Lower lobe of right lung (tissue), 2 donors: ENCODE measurements around the gene FAR2. TPM values are rescaled to one million over a fixed set of nuclear protein-coding genes. Genes with fewer than 3 reads are reported as not detected.
"Not testable (repeated sequence)": the region's sequence is repeated elsewhere in the genome, so short reads cannot be mapped to it uniquely, and the experiment has no call there.

ENCODE experiments used
- ATAC-seq, 2 donors: fragments of 200-7000 bp; cut with Tn5 transposase; one replicate each; pipeline ENCODE4 v1.9.1; 2020 to 2022; ENCODE audit warnings: mild to moderate bottlenecking in 2 of 2, moderate library complexity in 2 of 2
- DNase-seq: peaks from one replicate; pipeline ENCODE4 v3.0.0-alpha.2; 2020
- H3K27ac ChIP-seq: fragments of 200-600 bp; one replicate; pipeline ENCODE4 v1.8.0; 2022
- H3K27me3 ChIP-seq: fragments of 200-600 bp; one replicate; pipeline ENCODE4 v1.8.0; 2022; ENCODE audit warnings: low read depth
- H3K36me3 ChIP-seq: fragments of 200-600 bp; one replicate; pipeline ENCODE4 v1.8.0; 2022; ENCODE audit warnings: mild to moderate bottlenecking
- H3K4me1 ChIP-seq: fragments of 200-600 bp; one replicate; pipeline ENCODE4 v1.8.0; 2022
- H3K4me3 ChIP-seq: fragments of 200-600 bp; one replicate; pipeline ENCODE4 v1.8.0; 2022; ENCODE audit warnings: mild to moderate bottlenecking
- H3K9me3 ChIP-seq: fragments of 200-600 bp; one replicate; pipeline ENCODE4 v1.8.0; 2022
- intact Hi-C: fragments of 100-400 bp; cut with DNase I; formaldehyde crosslinking; loops from one replicate; pipeline ENCODE4 v1.11.0; 2022
- total RNA-seq: library from RNA; stranded (reverse); fragmentation: NEBNext Ultra II Directional; extraction: Animal tissue kit (Norgen Biotek cat#: 25700); gene quantifications from one replicate; pipeline ENCODE4 v1.2.1, GENCODE V29; 2021
- TF ChIP-seq, protein P1 (sequence below): fragments of 200-600 bp; IDR thresholded peaks from one replicate; pipeline ENCODE4 v1.8.0; 2022; ENCODE audit warnings: antibody characterized with exemption, mild to moderate bottlenecking
- donor health status: DM: no; HTN: yes; CAD: no; lungs with severe emphysema.

FAR2 gene
- total RNA-seq, 1 donor from 2014 or later: 23.7 TPM

DNA sequence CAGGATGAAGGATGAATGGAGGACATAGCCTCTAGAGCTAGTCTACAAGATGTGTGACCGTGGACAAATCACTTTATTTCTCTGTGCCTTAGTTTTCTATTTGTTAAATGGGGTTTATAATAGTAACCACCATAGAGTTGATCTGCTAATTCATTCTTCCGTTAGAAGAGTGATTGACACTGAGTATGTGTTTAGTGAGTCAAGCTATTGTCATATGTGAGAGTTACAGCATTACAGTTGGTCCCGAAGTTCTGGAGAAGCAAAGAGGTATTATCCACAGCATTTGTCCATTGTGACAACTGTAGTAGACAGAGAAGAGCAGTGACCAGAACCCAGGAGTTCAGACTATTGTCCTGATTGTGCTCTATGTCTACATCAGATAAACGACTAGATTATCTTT lies 14.1 kb downstream of the FAR2 start:
- H3K4me1 ChIP-seq: peaks cover 60% of the 10 kb centered on the region
- intact Hi-C loops: no loop called here
- TF ChIP-seq, protein P1, sequence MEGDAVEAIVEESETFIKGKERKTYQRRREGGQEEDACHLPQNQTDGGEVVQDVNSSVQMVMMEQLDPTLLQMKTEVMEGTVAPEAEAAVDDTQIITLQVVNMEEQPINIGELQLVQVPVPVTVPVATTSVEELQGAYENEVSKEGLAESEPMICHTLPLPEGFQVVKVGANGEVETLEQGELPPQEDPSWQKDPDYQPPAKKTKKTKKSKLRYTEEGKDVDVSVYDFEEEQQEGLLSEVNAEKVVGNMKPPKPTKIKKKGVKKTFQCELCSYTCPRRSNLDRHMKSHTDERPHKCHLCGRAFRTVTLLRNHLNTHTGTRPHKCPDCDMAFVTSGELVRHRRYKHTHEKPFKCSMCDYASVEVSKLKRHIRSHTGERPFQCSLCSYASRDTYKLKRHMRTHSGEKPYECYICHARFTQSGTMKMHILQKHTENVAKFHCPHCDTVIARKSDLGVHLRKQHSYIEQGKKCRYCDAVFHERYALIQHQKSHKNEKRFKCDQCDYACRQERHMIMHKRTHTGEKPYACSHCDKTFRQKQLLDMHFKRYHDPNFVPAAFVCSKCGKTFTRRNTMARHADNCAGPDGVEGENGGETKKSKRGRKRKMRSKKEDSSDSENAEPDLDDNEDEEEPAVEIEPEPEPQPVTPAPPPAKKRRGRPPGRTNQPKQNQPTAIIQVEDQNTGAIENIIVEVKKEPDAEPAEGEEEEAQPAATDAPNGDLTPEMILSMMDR: no peak
- H3K4me3 ChIP-seq: no peak overlapping the region
- peak overlapping the region; percentile 83 for H3K27ac ChIP-seq
- ATAC-seq (no peak), DNase-seq (no peak)
- H3K9me3 ChIP-seq: no peaks in the 10 kb centered on the region
- H3K36me3 ChIP-seq: no peaks in the 10 kb centered on the region
- H3K27me3 ChIP-seq: no peaks in the 10 kb centered on the region

DNA sequence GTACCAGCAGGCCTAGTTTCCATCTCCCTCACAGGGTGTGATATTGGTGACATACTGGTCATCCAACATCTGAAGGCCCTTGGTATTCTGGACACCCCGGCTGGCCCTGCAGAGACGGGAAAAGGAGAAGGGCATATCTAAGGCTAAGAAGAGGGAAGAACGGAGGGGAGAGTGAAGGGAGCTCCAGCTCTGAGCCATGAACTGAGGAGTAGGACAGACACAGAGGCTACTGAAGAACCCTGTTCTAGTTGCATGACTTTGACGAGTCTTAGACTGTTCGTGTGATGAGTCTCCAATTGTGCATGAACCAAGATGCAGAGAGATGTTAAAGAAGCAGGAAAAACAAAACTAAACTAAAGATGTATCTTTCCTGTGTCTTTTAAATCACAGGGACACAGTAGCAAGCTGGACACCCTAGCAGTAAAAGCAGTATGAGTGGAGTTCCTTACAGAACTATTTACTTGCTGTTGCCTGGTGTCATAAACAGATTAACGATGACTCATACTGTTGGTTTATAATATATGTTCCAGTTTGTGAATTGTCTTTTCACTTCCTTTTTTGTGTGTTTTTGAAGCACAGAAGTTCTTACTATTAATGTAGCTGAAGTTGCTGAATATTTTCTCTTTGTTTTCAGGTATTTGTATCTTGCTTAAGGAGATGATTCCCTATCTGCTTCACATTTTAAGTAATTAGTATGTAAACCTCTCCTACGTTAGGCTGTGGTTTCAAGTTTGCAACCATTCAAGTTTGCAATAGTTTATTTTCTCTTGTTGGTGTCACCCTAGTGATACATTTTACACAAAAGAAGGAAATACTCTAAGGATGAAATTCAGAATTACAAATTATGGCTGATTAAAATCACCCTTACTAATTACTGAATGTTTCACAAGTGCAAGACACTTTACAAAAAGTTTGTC lies 15.7 kb downstream of the FAR2 start:
- intact Hi-C loops: no loop called here
- no peaks in the 10 kb centered on the region for H3K27me3 ChIP-seq
- ATAC-seq: peak; percentile 90 to 94

DNA sequence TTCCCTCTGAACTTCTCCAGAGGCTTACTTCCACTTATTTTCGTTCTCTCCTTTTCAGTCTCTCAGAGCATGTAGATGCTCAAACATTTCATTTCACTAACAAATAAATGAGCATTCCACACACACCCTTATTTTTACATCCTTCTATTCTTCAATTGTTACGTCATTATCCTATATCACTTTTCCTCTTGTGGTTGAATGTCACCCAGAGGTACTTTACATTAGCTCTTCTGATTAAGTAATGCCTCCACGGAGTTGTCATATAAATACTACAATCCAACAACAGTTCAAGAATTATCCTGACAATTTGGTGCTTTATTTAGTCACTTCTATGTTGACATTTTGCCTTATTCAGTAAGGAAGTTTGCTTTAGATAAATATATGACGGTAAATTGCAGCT lies 18.4 kb downstream of the FAR2 start:
- intact Hi-C loops: no loop called here
- ATAC-seq: no peak
- Histone ChIP-seq H3K27ac (no peak overlapping the region), H3K36me3 (no peaks in the 10 kb centered on the region), H3K27me3 (no peaks in the 10 kb centered on the region), H3K4me3 (no peak overlapping the region), H3K4me1 (peaks cover 55% of the 10 kb centered on the region), H3K9me3 (no peaks in the 10 kb centered on the region)
- TF ChIP-seq, protein P1: no peak
- DNase-seq: no peak

More for the DNA sequence above, 15.7 kb downstream of the FAR2 start:
- TF ChIP-seq, protein P1: no peak
- H3K36me3 ChIP-seq: no peaks in the 10 kb centered on the region
- peak overlapping the region; percentile 83 for H3K27ac ChIP-seq
- no peak for DNase-seq
- peaks cover 57% of the 10 kb centered on the region for H3K4me1 ChIP-seq
- no peak overlapping the region for H3K4me3 ChIP-seq
- H3K9me3 ChIP-seq: no peaks in the 10 kb centered on the region

DNA sequence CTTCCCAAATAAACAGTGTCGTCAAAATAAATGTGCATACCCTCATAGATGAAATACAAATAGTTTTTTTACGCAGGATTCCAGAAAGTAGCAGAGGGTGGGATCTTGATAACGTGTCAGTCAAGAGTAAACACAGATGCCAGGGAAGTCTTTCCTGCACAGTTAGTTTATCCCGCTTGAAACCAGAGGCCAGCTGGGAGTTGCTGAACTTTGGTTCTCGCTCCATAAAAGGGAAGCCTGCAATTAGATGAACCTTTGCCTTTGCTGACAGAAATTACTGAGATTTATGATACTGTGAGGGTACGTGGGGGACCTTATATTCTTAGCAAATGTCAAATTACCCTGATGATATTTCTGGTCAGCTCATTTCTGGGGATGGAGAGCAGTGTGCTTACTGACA lies 18.9 kb downstream of the FAR2 start:
- DNase-seq: no peak
- no peaks in the 10 kb centered on the region for H3K36me3 ChIP-seq
- no peaks in the 10 kb centered on the region for H3K9me3 ChIP-seq
- no peak overlapping the region for H3K4me3 ChIP-seq
- peaks cover 55% of the 10 kb centered on the region for H3K4me1 ChIP-seq
- intact Hi-C loops: no loop called here
- TF ChIP-seq, protein P1: no peak
- no peaks in the 10 kb centered on the region for H3K27me3 ChIP-seq
- H3K27ac ChIP-seq: no peak overlapping the region
- no peak for ATAC-seq

DNA sequence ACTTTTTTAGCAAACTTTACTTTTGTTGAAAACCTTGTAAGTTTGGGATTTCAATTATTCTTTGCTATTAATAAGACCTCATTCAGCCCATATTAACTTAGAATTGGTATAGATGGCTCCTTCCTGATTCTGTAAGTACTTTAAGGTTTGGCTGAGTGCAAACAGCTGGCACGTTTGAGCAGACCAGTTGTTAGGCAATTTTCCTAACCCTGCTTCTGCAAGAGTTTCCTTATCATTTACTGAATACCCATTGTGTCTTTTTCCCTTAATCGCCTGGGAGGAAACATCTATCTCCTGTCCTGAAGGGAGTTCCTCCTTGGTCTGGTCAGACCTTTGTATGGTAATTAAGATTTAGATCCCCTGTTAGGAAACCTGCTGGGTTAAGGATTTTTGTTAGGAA lies 20.9 kb downstream of the FAR2 start:
- H3K36me3 ChIP-seq, ATAC-seq, H3K27me3 ChIP-seq, intact Hi-C loops, H3K9me3 ChIP-seq, H3K4me3 ChIP-seq, DNase-seq: not testable (repeated sequence)
- peaks cover 39% of the 10 kb centered on the region for H3K4me1 ChIP-seq
- H3K27ac ChIP-seq: peak overlapping the region; percentile 3

DNA sequence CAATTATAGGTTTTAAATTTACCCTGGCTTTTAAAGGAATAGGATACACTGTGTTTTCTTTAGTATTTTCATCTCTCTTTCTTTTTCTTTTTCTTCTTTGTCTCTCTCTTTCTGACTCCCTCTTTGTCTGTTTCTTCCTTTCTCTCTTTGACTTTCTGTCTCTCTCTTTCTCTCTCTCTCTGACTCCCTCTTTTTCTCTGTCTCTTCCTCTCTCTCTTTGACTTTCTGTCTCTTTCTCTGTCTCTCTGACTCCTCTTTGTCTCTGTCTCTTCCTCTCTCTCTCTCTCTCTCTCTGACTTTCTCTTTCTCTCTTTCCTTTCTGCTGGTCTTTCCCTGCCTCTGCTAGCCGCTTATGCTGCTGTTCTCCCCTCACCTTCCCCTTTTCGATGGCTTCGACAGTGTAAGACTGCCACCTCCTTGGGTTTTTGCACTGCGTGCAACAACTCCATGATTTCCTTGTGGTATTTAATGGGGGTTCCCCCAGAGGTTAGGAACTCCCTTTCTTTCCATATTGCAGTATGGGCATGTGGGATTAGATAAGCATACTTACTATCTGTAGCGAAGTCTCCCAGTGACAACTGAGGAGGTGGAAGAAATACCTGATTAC lies 21.5 kb downstream of the FAR2 start:
- DNase-seq, H3K9me3 ChIP-seq, intact Hi-C loops, H3K36me3 ChIP-seq, H3K27me3 ChIP-seq, ATAC-seq, H3K4me3 ChIP-seq: not testable (repeated sequence)
- H3K27ac ChIP-seq: peak overlapping the region; percentile 3
- peaks cover 35% of the 10 kb centered on the region for H3K4me1 ChIP-seq
